GM12873 (cell line): ENCODE data around the gene BHLHA15.

ENCODE experiments used
- TF ChIP-seq, protein P1 (sequence below): IDR thresholded peaks from 2 replicates; pipeline ENCODE4 v1.5.1; 2012; ENCODE audit warnings: low read depth, mild to moderate bottlenecking, moderate library complexity, low read length, control low read depth; ENCODE audit not compliant: insufficient read depth; ENCODE audit errors: missing control alignments

The BHLHA15 gene

GRCh38 chr7:98196706-98197605, 14.3 kb upstream of the BHLHA15 start:
- TF ChIP-seq, protein P1, sequence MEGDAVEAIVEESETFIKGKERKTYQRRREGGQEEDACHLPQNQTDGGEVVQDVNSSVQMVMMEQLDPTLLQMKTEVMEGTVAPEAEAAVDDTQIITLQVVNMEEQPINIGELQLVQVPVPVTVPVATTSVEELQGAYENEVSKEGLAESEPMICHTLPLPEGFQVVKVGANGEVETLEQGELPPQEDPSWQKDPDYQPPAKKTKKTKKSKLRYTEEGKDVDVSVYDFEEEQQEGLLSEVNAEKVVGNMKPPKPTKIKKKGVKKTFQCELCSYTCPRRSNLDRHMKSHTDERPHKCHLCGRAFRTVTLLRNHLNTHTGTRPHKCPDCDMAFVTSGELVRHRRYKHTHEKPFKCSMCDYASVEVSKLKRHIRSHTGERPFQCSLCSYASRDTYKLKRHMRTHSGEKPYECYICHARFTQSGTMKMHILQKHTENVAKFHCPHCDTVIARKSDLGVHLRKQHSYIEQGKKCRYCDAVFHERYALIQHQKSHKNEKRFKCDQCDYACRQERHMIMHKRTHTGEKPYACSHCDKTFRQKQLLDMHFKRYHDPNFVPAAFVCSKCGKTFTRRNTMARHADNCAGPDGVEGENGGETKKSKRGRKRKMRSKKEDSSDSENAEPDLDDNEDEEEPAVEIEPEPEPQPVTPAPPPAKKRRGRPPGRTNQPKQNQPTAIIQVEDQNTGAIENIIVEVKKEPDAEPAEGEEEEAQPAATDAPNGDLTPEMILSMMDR, result no peak

DNA sequence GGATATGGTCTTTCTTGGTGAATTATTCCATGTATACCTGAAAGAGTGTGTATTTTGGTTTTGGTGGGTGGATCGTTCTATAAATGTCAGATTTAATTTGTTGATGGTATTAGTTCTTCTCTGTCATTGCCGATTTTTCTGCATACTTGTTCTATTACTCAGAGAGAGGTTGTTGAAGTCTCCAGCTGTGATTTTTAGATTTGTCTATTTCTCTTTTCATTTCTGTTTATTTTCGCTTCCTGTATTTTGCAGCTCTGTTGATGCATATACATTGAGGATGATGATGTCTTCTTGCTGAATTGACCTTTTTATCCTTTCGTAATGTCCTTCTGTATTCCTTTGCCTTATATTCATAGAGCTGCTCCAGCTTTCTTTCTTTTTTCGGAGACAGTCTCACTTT, 12.1 kb upstream of the BHLHA15 start:
- TF ChIP-seq, protein P1, result no peak

- TF ChIP-seq, protein P1, result no peak
Observed at GRCh38 chr7:98200364-98200763, 10.9 kb upstream of the BHLHA15 start.

DNA sequence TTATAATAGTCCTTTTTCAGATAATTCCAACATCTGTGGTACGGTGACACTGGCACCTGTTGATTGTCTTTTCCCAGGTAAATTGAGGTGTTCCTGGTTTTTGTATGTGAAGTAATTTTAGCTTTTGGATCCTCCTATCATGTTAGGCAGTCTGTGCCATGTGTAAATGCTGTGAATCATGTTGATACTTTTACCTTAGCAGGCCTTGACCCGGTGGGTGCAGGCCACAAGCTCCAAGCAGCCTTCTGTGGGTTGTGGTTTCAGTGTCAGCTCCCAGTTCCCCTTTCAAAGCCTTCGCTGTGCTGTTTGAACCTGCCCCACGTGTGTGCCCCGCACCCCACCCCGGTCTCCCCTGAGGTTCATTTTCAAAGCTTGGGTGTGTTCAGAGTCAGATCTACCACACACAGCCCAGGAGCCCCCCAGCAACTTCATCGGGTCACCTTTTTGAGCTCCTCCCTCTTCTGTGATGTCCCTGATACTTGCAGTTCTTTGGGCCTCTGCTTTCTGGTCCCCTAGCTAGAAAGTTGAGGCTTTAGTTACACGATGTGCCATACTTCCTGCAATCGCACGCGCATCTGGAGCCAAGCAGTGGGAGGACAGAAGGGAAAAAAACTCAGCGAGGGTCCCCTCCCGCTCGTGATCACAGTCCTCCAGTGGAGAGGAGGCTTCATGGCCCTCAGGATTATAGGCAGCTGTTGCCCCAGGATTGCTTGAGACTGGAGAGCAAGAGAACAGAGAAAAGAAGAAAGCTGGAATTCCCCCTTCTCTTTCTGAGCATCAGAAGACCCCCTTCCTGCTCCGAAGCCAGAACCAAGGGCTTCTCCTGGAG, 8.7 kb upstream of the BHLHA15 start:
- TF ChIP-seq, protein P1, result no peak

- TF ChIP-seq, protein P1, result no peak
Observed at GRCh38 chr7:98203261-98203963, 7.8 kb upstream of the BHLHA15 start.

GRCh38 chr7:98203964-98204605, 7.2 kb upstream of the BHLHA15 start:
- TF ChIP-seq, protein P1, result no peak
